Ovary (tissue), 9 donors: ENCODE results near the gene PASK. TPM values are rescaled to one million over a fixed set of nuclear protein-coding genes. Genes with fewer than 3 reads are reported as not detected.

ENCODE experiments used
- DNase-seq, 5 donors: peaks; one replicate each; pipeline ENCODE4 v3.0.0-alpha.2; 2019 to 2020
- H3K27ac ChIP-seq, 2 donors: fragments of 200-600 bp; one replicate each; pipeline versions ENCODE4 v1.5.1 to v1.8.0; 2019 to 2022
- H3K27me3 ChIP-seq: fragments of 200-600 bp; one replicate; pipeline ENCODE4 v1.8.0; 2022
- H3K36me3 ChIP-seq: fragments of 200-600 bp; sonication (generic); one replicate; pipeline ENCODE4 v1.5.1; 2019
- H3K4me1 ChIP-seq: one replicate; pipeline ENCODE4 v1.8.1; 2013; ENCODE audit warnings: mild to moderate bottlenecking, moderate library complexity; ENCODE audit not compliant: insufficient read depth
- H3K4me3 ChIP-seq: fragments of 200-600 bp; sonication (generic); one replicate; pipeline ENCODE4 v1.5.1; 2017
- H3K9me3 ChIP-seq, 2 donors: fragments of 200-600 bp in 1 of 2; sonication (generic) in 1 of 2; one replicate each; pipeline versions ENCODE4 v1.5.1 to v1.8.1; 2013 to 2019; ENCODE audit warnings: mild to moderate bottlenecking in 1 of 2, moderate library complexity in 1 of 2
- CTCF ChIP-seq, 3 donors: fragments of 450-650 bp in 2 of 3; fragments of 200-600 bp in 1 of 3; IDR thresholded peaks; one replicate each; pipeline versions ENCODE4 v1.5.1 to v1.8.0; 2016 to 2022; ENCODE audit warnings: antibody characterized with exemption in 3 of 3, mild to moderate bottlenecking in 1 of 3
- EP300 ChIP-seq: sonication (generic); formaldehyde crosslinking; IDR thresholded peaks from one replicate; pipeline ENCODE4 v1.6.1; 2017; ENCODE audit warnings: antibody characterized with exemption
- POLR2A ChIP-seq: fragments of 450-650 bp; IDR thresholded peaks from one replicate; pipeline ENCODE4 v1.6.1; 2017; ENCODE audit warnings: antibody characterized with exemption, mild to moderate bottlenecking, moderate library complexity
- WGBS, 3 donors: extraction: QIAGEN DNeasy Blood & Tissue Kit in 1 of 3; methylation state at CpG; one replicate each; pipeline versions ENCODE4 v1.1.5 to v1.1.7; 2013 to 2017; 5-methylcytosine and 5-hydroxymethylcytosine counted together
- intact Hi-C, 4 donors: fragments of 100-400 bp; cut with DNase I; formaldehyde crosslinking; loops; one replicate each; pipeline versions ENCODE4 v1.11.0 to v1.15.1; 2022 to 2023
- polyA plus RNA-seq, 2 donors: library from polyadenylated mRNA; stranded (reverse); fragments of 200-250 nt in 1 of 2; fragments of 350-450 nt in 1 of 2; fragmentation: Illumina TruSeq in 1 of 2; extraction: RNeasy Lipid Tissue Mini Kit (QIAGEN cat#74804) in 1 of 2; gene quantifications; one replicate each; pipeline ENCODE4 v1.2.3, GENCODE V29; 2013 to 2014
- total RNA-seq, 7 donors: library from RNA; depleted of rRNA in 2 of 7; stranded (reverse); fragments of >200 nt in 2 of 7; fragmentation: NEBNext Ultra II Directional in 3 of 7; extraction: Animal tissue kit (Norgen Biotek cat#: 25700) in 3 of 7; gene quantifications; one replicate each; pipeline versions ENCODE4 v1.1.0 to v1.2.4, GENCODE V29; 2016 to 2023
- donor health status: DM: no; HTN: no; CAD: no; lungs with moderate emphysema.
- donor health status: DM: no; HTN: no; CAD: no.
- donor health status: Bipolar disorder and iron deficiency.
- donor health status: DM: yes; HTN: yes; CAD: no.
- donor health status: DM: no; HTN: no; CAD: no.
- donor health status: DM: yes; HTN: yes; CAD: no.

Gene PASK
- total and polyA plus RNA-seq, 9 donors: 2.4 to 13.4 (median 7.4) TPM

GRCh38 chr2:241140445-241140840 is 8.8 kb downstream of the PASK start:
- Histone ChIP-seq H3K4me3 (no peak overlapping the region), H3K36me3 (no peaks in the 10 kb centered on the region), H3K9me3 (no peaks in the 10 kb centered on the region), H3K27me3 (no peaks in the 10 kb centered on the region), H3K4me1 (no peaks in the 10 kb centered on the region), H3K27ac (no peak overlapping the region)
- DNase-seq: peak in 1 of 5 donors; percentile 9
- 93 to 95% (median 93%) methylated on average over 10 of the region's 10 CpGs for WGBS, 3 donors
- TF ChIP-seq POLR2A (no peak), CTCF (IDR thresholded peaks at IDR 0.05) (no peak), EP300 (no peak)
- intact Hi-C loops: no loop called here

DNA sequence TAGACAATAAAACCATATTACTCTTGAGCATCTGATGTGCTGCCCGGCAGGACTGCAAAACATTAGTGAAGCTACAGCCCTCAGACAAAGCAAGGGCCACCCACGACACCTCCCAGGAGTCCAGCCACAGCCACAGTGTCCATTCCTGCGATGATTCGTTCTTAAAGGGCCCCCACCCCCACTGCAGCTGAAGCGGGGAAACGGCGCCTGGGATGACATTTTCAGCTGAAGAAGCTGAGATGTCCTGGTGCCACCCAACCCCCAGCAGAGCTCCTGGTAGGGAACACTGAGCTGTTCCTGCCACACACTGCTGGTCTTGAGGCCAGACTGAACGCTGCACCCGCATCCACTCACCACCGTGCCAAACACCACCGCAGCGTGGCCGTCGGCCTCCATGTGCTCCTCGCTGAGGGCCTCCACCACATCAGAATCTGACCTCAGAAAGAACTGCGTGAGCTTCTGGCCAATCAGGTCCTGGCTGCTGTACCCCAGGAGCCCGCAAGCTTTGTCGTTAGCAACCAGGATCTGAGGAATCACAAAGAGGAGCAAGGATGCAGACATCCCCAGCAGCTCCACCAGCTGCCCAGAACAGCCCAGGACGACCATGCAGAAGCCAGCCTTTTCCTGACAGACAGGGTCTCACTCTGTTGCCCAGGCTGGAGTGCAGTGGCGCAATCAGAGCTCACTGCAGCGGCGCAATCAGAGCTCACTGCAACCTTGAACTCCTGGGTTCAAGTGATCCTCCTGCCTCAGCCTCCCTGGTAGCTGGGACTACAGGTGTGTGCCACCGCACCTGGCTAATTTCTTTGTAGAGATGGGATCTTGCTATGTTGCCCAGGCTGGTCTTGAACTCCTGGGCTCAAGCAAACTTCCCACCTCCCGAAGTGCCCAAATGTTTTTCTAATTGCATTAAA is 9.5 kb downstream of the PASK start:
- Histone ChIP-seq H3K36me3 (no peaks in the 10 kb centered on the region), H3K4me1 (no peaks in the 10 kb centered on the region), H3K9me3 (no peaks in the 10 kb centered on the region), H3K27me3 (no peaks in the 10 kb centered on the region), H3K4me3 (no peak overlapping the region), H3K27ac (no peak overlapping the region)
- intact Hi-C loops: no loop called here
- TF ChIP-seq CTCF (IDR thresholded peaks at IDR 0.05) (no peak), EP300 (no peak), POLR2A (no peak)
- peak in 1 of 5 donors; percentile 21 for DNase-seq
- 95% methylated on average over 24 of the region's 24 CpGs for WGBS, 3 donors

GRCh38 chr2:241138471-241138870 is 10.8 kb downstream of the PASK start:
- WGBS, 3 donors: 96 to 98% (median 96%) methylated on average over 16 of the region's 16 CpGs
- Histone ChIP-seq H3K36me3 (no peaks in the 10 kb centered on the region), H3K9me3 (no peaks in the 10 kb centered on the region), H3K4me1 (no peaks in the 10 kb centered on the region), H3K27me3 (no peaks in the 10 kb centered on the region), H3K27ac (no peak overlapping the region), H3K4me3 (no peak overlapping the region)
- intact Hi-C loops: no loop called here
- peak in 1 of 5 donors; percentile 18 for DNase-seq
- TF ChIP-seq CTCF (IDR thresholded peaks at IDR 0.05) (no peak), EP300 (no peak), POLR2A (no peak)

DNA sequence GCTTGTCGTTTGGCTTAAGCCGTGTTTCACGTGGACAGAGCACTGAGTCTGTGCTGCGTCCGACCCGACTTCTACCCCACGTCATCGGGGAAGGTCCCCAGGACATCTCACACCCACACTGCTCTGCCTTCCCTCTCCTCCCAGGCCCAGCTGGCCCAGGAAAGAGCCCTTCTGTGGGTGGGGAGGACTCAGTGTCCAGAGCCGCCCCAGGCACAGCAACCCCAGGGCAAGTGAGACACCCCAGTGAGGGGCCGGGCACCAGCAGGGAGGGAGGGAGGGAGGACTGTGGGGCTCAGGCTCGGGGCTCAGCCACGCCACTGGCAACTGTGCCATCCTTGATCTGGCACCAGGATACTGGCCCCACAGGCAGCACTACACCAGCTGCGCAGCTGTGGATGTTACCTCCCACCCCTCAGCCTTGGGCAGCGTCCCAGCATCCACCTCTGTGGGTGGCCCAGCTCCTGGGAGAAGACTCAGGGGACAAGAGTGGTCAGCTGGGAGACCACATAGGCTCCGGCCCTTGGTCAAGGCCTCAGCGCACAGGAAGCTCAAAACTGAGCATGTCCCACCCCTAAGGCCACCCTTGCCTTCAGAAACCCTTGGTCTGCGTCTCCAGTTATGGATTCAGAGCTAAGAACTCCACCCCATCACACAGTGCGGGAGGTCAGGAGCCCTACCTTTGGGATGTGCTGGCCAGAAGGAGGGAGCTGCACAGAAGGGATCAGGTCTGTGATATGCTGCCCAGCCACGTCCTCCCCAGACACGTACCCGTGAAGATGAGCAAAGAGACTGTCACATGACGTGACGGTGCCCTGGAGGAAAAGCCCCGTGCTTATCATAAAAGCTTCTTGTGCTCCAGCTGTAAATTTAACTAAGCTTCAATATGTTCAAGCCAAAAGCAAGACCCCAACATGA is 11.7 kb downstream of the PASK start:
- 35 to 52% (median 45%) methylated on average over 24 of the region's 24 CpGs for WGBS, 3 donors
- no peak for TF ChIP-seq POLR2A
- no peak for TF ChIP-seq EP300
- TF ChIP-seq CTCF (IDR thresholded peaks at IDR 0.05): no peak

More for the DNA sequence above, 11.7 kb downstream of the PASK start:
- Histone ChIP-seq H3K36me3 (no peaks in the 10 kb centered on the region), H3K4me3 (no peak overlapping the region), H3K27me3 (no peaks in the 10 kb centered on the region), H3K27ac (no peak overlapping the region), H3K4me1 (no peaks in the 10 kb centered on the region), H3K9me3 (no peaks in the 10 kb centered on the region)
- DNase-seq: peak in 1 of 5 donors; percentile 43
- intact Hi-C loops: no loop called here
